Subcutaneous adipose tissue (tissue), 4 donors: ENCODE measurements around the gene ZNF618. TPM values are rescaled to one million over a fixed set of nuclear protein-coding genes. Genes with fewer than 3 reads are reported as not detected.

Source experiments
- total RNA-seq, 4 donors: library from RNA; depleted of rRNA; stranded (reverse); fragments of >200 nt; gene quantifications; one replicate each; pipeline ENCODE4 v1.1.0, GENCODE V29; 2016
- TF ChIP-seq, protein P1 (sequence below): fragments of 450-650 bp; IDR thresholded peaks from one replicate; pipeline ENCODE4 v1.5.1; 2016; ENCODE audit warnings: low read depth, mild to moderate bottlenecking, control low read depth, antibody characterized with exemption, moderate library complexity

ZNF618 gene
- total RNA-seq, 4 donors from 2014 or later = 3.7 to 7.7 (median 4.4) TPM

DNA sequence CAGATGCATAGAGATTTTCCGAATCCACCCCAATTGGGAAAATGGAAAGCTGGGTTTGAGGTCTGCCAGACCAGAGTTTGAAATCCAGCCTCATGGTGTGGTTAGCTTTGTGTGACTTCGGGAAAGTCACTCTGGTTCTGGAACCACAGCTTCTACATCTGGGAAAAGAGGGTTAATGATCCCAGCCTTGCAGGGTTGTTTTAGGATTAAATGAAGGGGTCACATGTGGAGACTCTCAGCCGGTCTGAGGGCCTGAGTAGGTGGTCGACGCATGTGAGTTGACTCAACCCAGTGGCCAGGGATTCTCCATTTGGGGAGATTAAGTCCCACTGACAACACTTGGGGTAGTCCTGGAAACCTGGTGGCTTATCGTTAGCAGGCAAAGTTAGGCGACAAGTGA lies 6.1 kb downstream of the ZNF618 start:
- TF ChIP-seq, protein P1, sequence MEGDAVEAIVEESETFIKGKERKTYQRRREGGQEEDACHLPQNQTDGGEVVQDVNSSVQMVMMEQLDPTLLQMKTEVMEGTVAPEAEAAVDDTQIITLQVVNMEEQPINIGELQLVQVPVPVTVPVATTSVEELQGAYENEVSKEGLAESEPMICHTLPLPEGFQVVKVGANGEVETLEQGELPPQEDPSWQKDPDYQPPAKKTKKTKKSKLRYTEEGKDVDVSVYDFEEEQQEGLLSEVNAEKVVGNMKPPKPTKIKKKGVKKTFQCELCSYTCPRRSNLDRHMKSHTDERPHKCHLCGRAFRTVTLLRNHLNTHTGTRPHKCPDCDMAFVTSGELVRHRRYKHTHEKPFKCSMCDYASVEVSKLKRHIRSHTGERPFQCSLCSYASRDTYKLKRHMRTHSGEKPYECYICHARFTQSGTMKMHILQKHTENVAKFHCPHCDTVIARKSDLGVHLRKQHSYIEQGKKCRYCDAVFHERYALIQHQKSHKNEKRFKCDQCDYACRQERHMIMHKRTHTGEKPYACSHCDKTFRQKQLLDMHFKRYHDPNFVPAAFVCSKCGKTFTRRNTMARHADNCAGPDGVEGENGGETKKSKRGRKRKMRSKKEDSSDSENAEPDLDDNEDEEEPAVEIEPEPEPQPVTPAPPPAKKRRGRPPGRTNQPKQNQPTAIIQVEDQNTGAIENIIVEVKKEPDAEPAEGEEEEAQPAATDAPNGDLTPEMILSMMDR = no peak

DNA sequence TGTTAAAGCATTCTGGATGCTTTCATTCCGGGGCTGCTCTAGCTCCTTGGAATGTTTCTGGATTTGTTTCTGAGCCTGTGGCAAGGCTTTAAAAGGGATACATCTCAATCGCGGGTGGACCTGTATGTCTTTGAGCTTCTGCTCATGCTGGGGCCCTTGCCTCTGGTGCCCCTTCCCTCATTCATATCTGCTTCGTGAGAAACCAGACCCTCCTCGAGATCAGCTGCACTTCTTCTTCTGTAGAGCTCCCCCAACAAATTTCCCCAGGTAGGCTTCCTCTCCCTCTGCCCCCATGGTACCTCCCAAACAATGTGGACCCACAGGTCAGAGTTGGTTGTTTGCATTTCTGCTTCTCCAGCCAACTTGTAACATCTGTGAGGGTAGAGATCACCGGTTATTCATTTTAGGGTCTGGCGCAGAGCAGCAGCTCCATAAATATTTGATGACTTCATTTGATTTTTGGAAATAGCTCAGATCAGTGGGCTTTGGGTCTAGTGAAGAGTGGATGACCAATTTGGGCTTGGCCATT lies 6.6 kb downstream of the ZNF618 start:
- TF ChIP-seq, protein P1 = no peak

DNA sequence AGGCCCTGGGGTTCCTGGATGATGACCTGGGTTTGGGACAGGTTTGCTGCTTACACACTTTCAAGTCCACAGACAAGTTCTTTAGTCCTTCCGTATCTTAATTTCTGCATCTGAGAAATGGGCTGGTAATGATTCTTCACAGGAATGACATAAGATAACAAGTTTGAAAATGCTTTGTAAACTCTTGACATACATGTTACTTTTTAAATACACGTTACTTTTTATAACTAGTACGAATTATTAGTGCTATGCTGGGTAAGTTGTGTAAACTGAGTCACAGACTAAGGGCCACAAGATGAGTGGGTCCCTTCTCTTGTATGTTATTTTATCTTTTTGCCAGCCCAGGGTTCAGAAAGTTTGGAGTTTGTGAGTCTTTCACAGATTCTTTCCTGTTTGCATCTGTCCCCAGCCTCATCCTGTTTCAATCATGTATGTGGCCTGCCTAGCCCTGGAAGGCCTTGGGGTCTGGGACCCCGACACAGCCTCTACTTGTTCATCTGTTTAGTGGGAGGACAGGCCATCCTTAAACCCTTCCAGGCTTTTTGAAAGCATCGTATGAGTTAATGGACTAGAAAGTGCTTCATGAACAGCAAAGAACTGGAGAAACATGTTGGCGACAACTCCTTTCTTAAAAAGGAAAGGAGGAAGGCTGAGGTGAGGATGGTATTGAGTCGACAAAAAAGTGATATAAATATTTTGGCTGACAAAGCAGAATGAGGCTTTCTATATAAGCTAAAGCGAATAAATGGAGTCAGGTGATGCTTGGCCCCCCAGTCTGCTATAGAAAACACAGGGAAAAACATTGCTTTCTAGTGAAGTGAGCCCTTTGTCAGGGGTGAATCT lies 9.3 kb downstream of the ZNF618 start:
- TF ChIP-seq, protein P1 = no peak

DNA sequence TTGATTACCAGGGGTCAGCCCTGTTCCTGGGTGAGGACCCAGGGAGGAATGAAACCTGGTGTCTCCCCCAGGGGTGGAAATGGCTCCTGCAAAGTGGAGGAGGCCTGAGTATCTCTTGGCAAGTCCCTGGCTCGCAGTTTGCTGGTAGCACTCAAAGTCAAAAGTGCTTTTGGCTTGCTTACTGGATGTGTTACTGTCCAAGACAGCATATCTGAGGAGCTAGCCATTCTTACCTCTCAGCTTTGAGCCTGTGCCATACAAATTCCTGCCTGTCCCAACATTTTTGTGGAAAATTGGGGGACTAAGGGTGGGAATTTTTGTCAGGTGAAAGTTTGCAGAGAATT lies 9.9 kb downstream of the ZNF618 start:
- TF ChIP-seq, protein P1 = no peak

DNA sequence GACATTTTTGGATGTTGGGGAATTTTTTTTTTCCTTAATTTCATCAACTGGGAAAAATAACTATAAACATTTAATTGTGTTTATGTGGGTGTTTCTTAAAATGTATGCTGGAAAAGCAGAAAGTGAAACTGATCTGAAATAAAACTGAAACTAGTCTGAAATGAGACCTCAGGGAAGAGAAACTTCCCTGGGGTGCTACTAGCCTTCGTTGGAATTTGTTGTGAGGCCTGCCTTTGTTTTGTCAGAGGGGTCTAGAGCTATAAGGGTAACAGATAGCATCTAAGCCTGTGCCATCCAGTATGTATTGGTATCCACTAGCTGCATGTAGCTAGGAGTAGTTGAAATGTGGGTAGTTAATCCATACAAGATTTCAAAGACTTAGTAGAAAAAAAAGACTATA lies 10.4 kb downstream of the ZNF618 start:
- TF ChIP-seq, protein P1 = no peak

DNA sequence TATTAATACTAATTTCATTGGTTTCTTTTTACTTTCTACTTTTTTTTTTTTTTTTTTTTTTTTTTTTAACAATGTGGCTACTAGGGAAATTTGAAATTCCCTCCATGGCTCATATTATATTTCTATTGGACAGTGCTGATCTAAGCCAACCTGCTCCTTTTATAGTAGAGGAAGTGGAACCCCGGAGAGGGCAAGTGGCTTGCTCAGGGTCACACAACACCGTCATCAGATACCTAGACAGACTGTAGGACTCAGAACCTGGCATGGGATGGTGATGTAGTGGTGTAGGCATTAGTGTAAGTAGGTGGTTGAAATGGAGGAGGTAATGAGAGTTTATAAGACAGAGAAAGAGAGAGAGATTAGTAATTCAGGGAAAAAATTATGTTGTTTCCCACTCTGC lies 10.8 kb downstream of the ZNF618 start:
- TF ChIP-seq, protein P1 = no peak

DNA sequence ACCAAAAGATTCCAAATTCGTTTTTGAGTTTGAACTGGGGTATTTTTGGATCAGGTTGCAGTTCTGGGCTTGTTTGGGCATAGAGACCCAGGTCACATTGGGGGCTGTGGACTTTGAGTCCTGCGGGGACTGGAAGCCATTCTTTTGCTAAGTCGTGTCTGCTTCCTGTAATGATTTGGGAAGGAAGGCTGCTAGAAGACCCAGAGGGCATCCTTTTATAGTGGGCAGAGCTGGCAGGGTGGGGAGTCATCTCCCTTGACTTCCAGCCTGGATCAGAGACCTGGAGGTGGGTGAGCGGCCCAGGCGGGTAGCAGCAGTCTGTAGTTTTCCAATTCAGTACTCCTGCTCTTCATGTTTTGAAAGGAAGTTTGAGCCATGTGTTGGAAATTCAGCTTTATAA lies 11.3 kb downstream of the ZNF618 start:
- TF ChIP-seq, protein P1 = no peak
